HepG2 (cell line): ENCODE results near the gene LYRM4. TPM values are rescaled to one million over a fixed set of nuclear protein-coding genes. Genes with fewer than 3 reads are reported as not detected.

Experiments used
- ATAC-seq: fragments of 200-7000 bp; cut with Tn5 transposase; 3 replicates; pipeline ENCODE4 v1.9.1; 2020; ENCODE audit warnings: mild to moderate bottlenecking, moderate library complexity
- BruUV-seq: library from RNA; stranded (reverse); fragments of 400-500 nt; replicated peaks from 2 replicates; lab custom pipeline; 2021; lab: Mats Ljungman, UMichigan
- CTCF ChIA-PET: fragments of 300-600 bp; formaldehyde crosslinking; extraction: SDS; loops from one replicate; lab custom pipeline; 2021; ENCODE audit warnings: low total read pairs, inconsistent platforms, low intra/inter-chr PET ratio; lab: Yijun Ruan, JAX
- POLR2A ChIA-PET: fragments of 350-600 bp; sonication (Branson Sonifier 250); formaldehyde crosslinking; loops from one replicate; lab custom pipeline; 2020; ENCODE audit warnings: antibody characterized with exemption, inconsistent platforms; lab: Yijun Ruan, JAX
- DNase-seq: peaks from one replicate; pipeline ENCODE4 v3.0.0-alpha.2; 2015; ENCODE audit warnings: low spot score
- FAIRE-seq: peaks from 3 replicates; lab custom pipeline; 2011; peaks lifted over from hg19 to GRCh38; lab: Jason Lieb, UNC
- H2AFZ ChIP-seq: one replicate; pipeline ENCODE4 v1.6.1; 2011; ENCODE audit warnings: low read length, inconsistent platforms
- H3K27ac ChIP-seq: fragments of 300-600 bp; 3 replicates; pipeline ENCODE4 v1.8.0; 2011; ENCODE audit warnings: mixed run types, mild to moderate bottlenecking, mixed read lengths, low read length, inconsistent platforms; ENCODE audit not compliant: insufficient read depth; ENCODE audit errors: extremely low read length
- H3K27me3 ChIP-seq, 2 experiments: fragments of 200-600 bp in 1 of 2; 2 replicates in 1 of 2; 3 replicates in 1 of 2; pipeline versions ENCODE4 v1.6.0 to v1.8.0; 2011; ENCODE audit warnings: low read length in 2 of 2, mild to moderate bottlenecking in 2 of 2, moderate library complexity in 2 of 2, inconsistent platforms in 1 of 2; ENCODE audit not compliant: insufficient read depth in 2 of 2, control insufficient read depth in 1 of 2
- H3K36me3 ChIP-seq, 2 experiments: fragments of 200-600 bp in 1 of 2; replicated peaks in 1 of 2; 2 replicates in 1 of 2; 3 replicates in 1 of 2; pipeline versions ENCODE4 v1.5.1 to v1.8.0; 2011; ENCODE audit warnings: low read length in 2 of 2, inconsistent platforms in 1 of 2; ENCODE audit not compliant: insufficient read depth in 2 of 2, control insufficient read depth in 1 of 2
- H3K4me1 ChIP-seq: 2 replicates; pipeline ENCODE4 v1.5.1; 2012; ENCODE audit warnings: low read length, inconsistent platforms; ENCODE audit not compliant: insufficient read depth
- H3K4me2 ChIP-seq: 2 replicates; pipeline ENCODE4 v1.6.0; 2011; ENCODE audit warnings: low read depth, low read length, inconsistent platforms
- H3K4me3 ChIP-seq, 3 experiments: fragments of 200-600 bp in 1 of 3; sonication (generic), shearing (Covaris generic) in 1 of 3; replicated peaks in 1 of 3; 2 replicates each; pipeline ENCODE4 v1.5.1; 2011 to 2016; ENCODE audit warnings: low read length in 3 of 3, inconsistent platforms in 2 of 3, low read depth in 2 of 3, mild to moderate bottlenecking in 2 of 3, control low read depth in 1 of 3, mixed read lengths in 1 of 3; ENCODE audit not compliant: insufficient read depth in 1 of 3
- H3K79me2 ChIP-seq: one replicate; pipeline ENCODE4 v1.6.1; 2011; ENCODE audit warnings: low read length, inconsistent platforms; ENCODE audit not compliant: insufficient read depth
- H3K9ac ChIP-seq: 2 replicates; pipeline ENCODE4 v1.6.0; 2011; ENCODE audit warnings: mild to moderate bottlenecking, low read depth, low read length, inconsistent platforms; ENCODE audit not compliant: insufficient read depth
- H3K9me3 ChIP-seq: 2 replicates; pipeline ENCODE4 v1.5.1; 2012; ENCODE audit warnings: mild to moderate bottlenecking, low read length
- H4K20me1 ChIP-seq: 2 replicates; pipeline ENCODE4 v1.6.0; 2011; ENCODE audit warnings: inconsistent platforms, mild to moderate bottlenecking, low read length, moderate library complexity; ENCODE audit not compliant: insufficient read depth
- ATAD3A ChIP-seq: sonication (generic); formaldehyde crosslinking; IDR thresholded peaks from 2 replicates; pipeline ENCODE4 v1.4.0; 2020; ENCODE audit warnings: missing genetic modification reagents
- IRX3 ChIP-seq: sonication (generic); formaldehyde crosslinking; IDR thresholded peaks from 2 replicates; pipeline ENCODE4 v1.8.1; 2023; ENCODE audit warnings: mild to moderate bottlenecking, low read depth, missing genetic modification reagents, borderline replicate concordance
- NAIF1 ChIP-seq: sonication (generic); formaldehyde crosslinking; IDR thresholded peaks from 2 replicates; pipeline ENCODE4 v1.5.0; 2020; ENCODE audit warnings: mild to moderate bottlenecking, missing genetic modification reagents, borderline replicate concordance
- NFIC ChIP-seq: IDR thresholded peaks from 2 replicates; pipeline ENCODE4 v1.6.1; 2012; ENCODE audit warnings: mild to moderate bottlenecking, low read length, inconsistent platforms
- WGBS: methylation state at CpG from one replicate; pipeline ENCODE4 v1.1.6; 2017; ENCODE audit warnings: low lambda C conversion rate; 5-methylcytosine and 5-hydroxymethylcytosine counted together
- in situ Hi-C: cut with HindIII; loops from 2 replicates; pipeline ENCODE4 v1.10.0; 2017; ENCODE audit warnings: low pct_unique_long_range_greater_than_20kb; ENCODE audit not compliant: extremely low pct_ligation_motif_present
- intact Hi-C: fragments of 100-400 bp; cut with micrococcal nuclease; formaldehyde crosslinking; loops from one replicate; pipeline ENCODE4 v1.10.0; 2022; ENCODE audit not compliant: unreplicated experiment
- polyA plus RNA-seq, 8 experiments: library from polyadenylated mRNA; depleted of rRNA in 3 of 8; stranded (reverse) in 7 of 8; unstranded in 1 of 8; fragments of >200 nt; fragmentation: Illumina TruSeq in 4 of 8; extraction: Trizol in 4 of 8; gene quantifications; 2 replicates each; pipeline versions ENCODE4 v1.2.1 to v1.2.3, GENCODE V29; 2011 to 2016; ENCODE audit warnings: low read depth in 4 of 8, missing spikeins in 1 of 8, mixed read lengths in 1 of 8; ENCODE audit not compliant: insufficient read depth in 1 of 8
- total RNA-seq, 5 experiments: library from RNA; depleted of rRNA; stranded (reverse); fragments of >200 nt; fragmentation: Illumina TruSeq; extraction: Trizol; gene quantifications; 2 replicates each; pipeline ENCODE4 v1.2.3, GENCODE V29; 2016; ENCODE audit warnings: low read depth in 1 of 5
- TF ChIP-seq, protein P1 (sequence below): sonication (generic); formaldehyde crosslinking; IDR thresholded peaks from 2 replicates; pipeline ENCODE4 v1.9.0; 2021; ENCODE audit warnings: missing genetic modification reagents, mild to moderate bottlenecking, borderline replicate concordance
- TF ChIP-seq, protein P2 (sequence below): sonication (generic); formaldehyde crosslinking; IDR thresholded peaks from 2 replicates; pipeline ENCODE4 v1.4.0; 2020; ENCODE audit warnings: mild to moderate bottlenecking, missing genetic modification reagents

LYRM4 gene
- total and polyA plus RNA-seq, 2 of the 13 experiments (the other 11 are each of a cell fraction or from before 2014, with no cell fraction given) = 64.6 to 67.5 TPM

DNA sequence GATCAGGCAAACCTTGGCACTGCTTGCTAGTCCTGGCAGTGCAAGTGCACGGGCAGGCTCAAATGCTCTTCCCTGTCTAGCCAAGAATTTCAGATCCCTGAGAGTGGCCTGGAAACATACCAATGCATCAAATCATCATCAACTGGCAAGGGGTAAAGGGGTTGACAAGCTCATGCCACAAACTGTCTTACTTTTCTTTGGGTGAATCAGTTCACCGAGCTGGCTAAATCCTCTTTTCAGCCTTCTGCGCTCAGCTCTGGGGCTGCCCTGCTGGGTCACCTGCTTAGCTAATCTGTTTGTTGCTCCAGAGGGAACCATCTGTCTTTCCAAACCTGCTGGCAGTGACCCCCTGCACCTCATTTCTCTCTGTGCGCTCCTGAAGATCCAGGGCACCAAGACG lies 59.5 kb downstream of the LYRM4 start:
- no peaks in the 10 kb centered on the region for H3K27me3 ChIP-seq
- no peak overlapping the region for H3K9ac ChIP-seq
- intact Hi-C loops (no loop called here), in situ Hi-C loops (no loop called here)
- ATAC-seq (no peak), DNase-seq (no peak), FAIRE-seq (no peak)
- H3K9me3 ChIP-seq = no peaks in the 10 kb centered on the region
- H4K20me1 ChIP-seq = no peaks in the 10 kb centered on the region
- peaks cover 44% of the 10 kb centered on the region for H3K4me1 ChIP-seq
- POLR2A ChIA-PET = no interaction called here
- TF ChIP-seq IRX3 (CRISPR knock-in tag) (no peak), NAIF1 (CRISPR knock-in tag) (no peak), NFIC (no peak)
- TF ChIP-seq, protein P1, sequence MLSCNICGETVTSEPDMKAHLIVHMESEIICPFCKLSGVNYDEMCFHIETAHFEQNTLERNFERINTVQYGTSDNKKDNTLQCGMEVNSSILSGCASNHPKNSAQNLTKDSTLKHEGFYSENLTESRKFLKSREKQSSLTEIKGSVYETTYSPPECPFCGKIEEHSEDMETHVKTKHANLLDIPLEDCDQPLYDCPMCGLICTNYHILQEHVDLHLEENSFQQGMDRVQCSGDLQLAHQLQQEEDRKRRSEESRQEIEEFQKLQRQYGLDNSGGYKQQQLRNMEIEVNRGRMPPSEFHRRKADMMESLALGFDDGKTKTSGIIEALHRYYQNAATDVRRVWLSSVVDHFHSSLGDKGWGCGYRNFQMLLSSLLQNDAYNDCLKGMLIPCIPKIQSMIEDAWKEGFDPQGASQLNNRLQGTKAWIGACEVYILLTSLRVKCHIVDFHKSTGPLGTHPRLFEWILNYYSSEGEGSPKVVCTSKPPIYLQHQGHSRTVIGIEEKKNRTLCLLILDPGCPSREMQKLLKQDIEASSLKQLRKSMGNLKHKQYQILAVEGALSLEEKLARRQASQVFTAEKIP (CRISPR knock-in tag) = no peak
- no TSS peak for BruUV-seq
- H3K36me3 ChIP-seq = peaks cover 3 to 14% of the 10 kb centered on the region in 2 experiments
- no peak overlapping the region for H3K4me2 ChIP-seq
- 99% methylated on average over 5 of the region's 5 CpGs for WGBS
- H3K4me3 ChIP-seq = no peak overlapping the region
- no peak overlapping the region for H2AFZ ChIP-seq
- H3K27ac ChIP-seq = no peak overlapping the region
- CTCF ChIA-PET = no interaction called here
- peaks cover 10% of the 10 kb centered on the region for H3K79me2 ChIP-seq

DNA sequence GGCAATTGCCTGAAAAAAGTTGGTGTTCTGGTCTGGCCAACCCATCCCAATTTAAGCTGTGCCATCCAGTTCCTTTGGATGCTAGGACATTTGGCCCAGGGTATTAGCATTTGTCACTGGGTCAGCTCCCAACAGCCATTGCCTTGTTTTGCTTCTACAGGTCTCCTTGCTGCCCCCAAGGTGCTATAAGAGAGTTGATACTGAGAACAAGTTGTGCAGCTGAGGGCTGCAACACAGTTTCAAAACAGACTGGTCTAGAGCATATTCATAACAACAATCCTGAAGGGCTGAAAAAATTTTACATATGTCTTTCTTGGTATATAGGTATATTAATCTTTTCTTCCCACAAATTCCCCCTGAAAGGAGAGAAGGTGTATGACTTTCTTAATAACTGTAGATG lies 61.0 kb downstream of the LYRM4 start:
- no peaks in the 10 kb centered on the region for H3K9me3 ChIP-seq
- intact Hi-C loops (no loop called here), in situ Hi-C loops (no loop called here)
- H3K27ac ChIP-seq = no peak overlapping the region
- TF ChIP-seq, protein P2, sequence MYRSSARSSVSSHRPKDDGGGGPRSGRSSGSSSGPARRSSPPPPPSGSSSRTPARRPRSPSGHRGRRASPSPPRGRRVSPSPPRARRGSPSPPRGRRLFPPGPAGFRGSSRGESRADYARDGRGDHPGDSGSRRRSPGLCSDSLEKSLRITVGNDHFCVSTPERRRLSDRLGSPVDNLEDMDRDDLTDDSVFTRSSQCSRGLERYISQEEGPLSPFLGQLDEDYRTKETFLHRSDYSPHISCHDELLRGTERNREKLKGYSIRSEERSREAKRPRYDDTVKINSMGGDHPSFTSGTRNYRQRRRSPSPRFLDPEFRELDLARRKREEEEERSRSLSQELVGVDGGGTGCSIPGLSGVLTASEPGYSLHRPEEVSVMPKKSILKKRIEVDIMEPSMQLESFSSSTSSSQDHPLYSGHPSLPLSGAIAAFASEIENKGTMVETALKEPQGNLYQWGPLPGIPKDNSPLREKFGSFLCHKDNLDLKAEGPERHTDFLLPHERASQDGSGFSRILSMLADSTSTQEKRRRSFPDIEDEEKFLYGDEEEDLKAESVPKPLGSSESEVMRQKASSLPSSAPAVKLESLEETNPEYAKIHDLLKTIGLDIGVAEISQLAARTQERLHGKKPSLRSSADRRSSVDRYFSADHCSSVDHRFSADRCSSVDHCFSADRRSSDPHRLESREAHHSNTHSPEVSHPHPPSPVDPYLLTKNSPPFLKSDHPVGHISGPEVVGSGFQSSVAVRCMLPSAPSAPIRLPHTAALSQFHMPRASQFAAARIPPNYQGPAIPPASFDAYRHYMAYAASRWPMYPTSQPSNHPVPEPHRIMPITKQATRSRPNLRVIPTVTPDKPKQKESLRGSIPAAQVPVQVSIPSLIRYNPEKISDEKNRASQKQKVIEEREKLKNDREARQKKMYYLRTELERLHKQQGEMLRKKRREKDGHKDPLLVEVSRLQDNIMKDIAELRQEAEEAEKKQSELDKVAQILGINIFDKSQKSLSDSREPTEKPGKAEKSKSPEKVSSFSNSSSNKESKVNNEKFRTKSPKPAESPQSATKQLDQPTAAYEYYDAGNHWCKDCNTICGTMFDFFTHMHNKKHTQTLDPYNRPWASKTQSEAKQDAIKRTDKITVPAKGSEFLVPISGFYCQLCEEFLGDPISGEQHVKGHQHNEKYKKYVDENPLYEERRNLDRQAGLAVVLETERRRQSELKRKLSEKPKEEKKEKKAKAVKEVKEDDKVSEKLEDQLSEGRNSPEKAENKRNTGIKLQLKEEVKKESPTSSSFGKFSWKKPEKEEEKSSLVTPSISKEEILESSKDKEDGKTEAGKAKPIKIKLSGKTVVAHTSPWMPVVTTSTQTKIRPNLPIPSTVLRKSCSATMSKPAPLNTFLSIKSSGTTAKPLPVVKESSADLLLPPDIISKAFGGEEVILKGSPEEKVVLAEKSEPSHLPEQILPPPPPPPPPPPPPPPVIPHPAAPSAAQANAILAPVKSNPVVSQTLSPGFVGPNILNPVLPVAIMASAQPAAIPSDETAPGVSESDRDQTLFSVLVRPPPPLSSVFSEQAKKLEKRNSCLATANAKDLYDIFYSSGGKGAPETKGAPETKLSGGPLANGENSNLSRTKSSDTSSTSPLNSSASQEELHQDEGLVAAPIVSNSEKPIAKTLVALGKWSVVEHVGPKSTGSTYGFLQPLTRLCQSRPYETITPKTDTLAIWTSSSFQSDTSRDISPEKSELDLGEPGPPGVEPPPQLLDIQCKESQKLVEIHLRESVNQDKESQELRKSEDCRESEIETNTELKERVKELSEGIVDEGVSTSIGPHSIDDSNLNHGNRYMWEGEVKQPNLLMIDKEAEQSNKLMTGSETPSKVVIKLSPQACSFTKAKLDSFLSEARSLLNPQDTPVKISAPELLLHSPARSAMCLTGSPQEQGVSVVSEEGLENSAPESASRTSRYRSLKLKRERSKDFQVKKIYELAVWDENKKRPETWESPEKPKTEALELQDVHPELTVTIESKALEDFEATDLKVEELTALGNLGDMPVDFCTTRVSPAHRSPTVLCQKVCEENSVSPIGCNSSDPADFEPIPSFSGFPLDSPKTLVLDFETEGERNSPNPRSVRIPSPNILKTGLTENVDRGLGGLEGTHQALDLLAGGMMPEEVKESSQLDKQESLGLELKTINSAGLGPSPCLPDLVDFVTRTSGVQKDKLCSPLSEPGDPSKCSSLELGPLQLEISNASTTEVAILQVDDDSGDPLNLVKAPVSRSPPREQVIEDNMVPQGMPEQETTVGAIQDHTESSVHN = no peak
- TF ChIP-seq ATAD3A (CRISPR knock-in tag) = no peak
- H3K27me3 ChIP-seq = no peaks in the 10 kb centered on the region
- H3K4me1 ChIP-seq = peaks cover 28% of the 10 kb centered on the region
- H2AFZ ChIP-seq = no peak overlapping the region
- H3K4me2 ChIP-seq = no peak overlapping the region
- H3K9ac ChIP-seq = no peak overlapping the region
- ChIA-PET CTCF (no interaction called here), POLR2A (no interaction called here)
- peaks cover 4% of the 10 kb centered on the region for H3K79me2 ChIP-seq
- ATAC-seq (no peak), DNase-seq (no peak), FAIRE-seq (no peak)
- H3K36me3 ChIP-seq = peaks cover 6 to 17% of the 10 kb centered on the region in 2 experiments
- no peak overlapping the region for H3K4me3 ChIP-seq
- no peaks in the 10 kb centered on the region for H4K20me1 ChIP-seq
- no TSS peak for BruUV-seq
